ENCODE data around the gene VPS41. TPM values are rescaled to one million over a fixed set of nuclear protein-coding genes. Genes with fewer than 3 reads are reported as not detected.

Gene VPS41
- total RNA-seq, 3 donors from 2014 or later (not counting 1 experiment from before 2014, with no cell fraction given): 67.3 to 81.8 (median 78.9) TPM

DNA sequence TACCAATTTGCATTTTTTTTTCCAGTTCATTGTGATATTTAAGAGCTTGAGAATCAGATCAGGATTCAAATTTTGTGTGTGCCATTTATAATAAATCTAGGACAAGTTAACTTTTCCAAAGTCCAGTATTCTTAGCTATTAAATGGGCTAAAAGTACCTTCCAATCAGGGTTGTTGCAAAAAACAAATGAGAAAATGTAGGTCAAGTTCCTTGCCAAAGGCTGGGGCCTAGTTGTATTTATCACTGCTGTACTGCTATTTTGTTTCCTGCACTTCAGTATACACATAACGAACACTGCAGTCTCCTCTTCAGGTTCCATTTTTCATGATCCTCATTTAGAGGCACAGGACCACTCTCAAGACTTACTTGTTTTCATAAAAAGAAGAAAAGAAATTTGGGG is 7.4 kb upstream of the VPS41 start:
- Mint-ChIP-seq H3K27me3 (ENCODE audit: low read depth in 2 of 2) (peaks cover 11 to 28% of the 10 kb centered on the region in 2 donors), H3K9me3 (no peaks in the 10 kb centered on the region), H3K27ac (no peak overlapping the region), H3K36me3 (no peaks in the 10 kb centered on the region), H3K4me1 (no peaks in the 10 kb centered on the region), H3K4me3 (no peak overlapping the region)
- peaks cover 2% of the 10 kb centered on the region for H3K27me3 ChIP-seq (ENCODE audit: control insufficient read depth, insufficient read depth, low read length)
- intact Hi-C loops (cut with micrococcal nuclease): no loop called here
- H3K27ac ChIP-seq (ENCODE audit: low read length): no peak overlapping the region
- DNase-seq: no peak
- 86% methylated on average over 1 of the region's 1 CpG for WGBS (ENCODE audit: insufficient coverage)
- no peaks in the 10 kb centered on the region for H3K9me3 ChIP-seq (ENCODE audit: control insufficient read depth, insufficient read depth, low read length)
- ATAC-seq: no peak
- H3K36me3 ChIP-seq (ENCODE audit: control insufficient read depth, insufficient read depth, low read length): no peaks in the 10 kb centered on the region
- H3K4me3 ChIP-seq (ENCODE audit: low read length): no peak overlapping the region
- H3K4me1 ChIP-seq (ENCODE audit: control insufficient read depth, insufficient read depth, low read length): no peaks in the 10 kb centered on the region
- TF ChIP-seq, protein P1, sequence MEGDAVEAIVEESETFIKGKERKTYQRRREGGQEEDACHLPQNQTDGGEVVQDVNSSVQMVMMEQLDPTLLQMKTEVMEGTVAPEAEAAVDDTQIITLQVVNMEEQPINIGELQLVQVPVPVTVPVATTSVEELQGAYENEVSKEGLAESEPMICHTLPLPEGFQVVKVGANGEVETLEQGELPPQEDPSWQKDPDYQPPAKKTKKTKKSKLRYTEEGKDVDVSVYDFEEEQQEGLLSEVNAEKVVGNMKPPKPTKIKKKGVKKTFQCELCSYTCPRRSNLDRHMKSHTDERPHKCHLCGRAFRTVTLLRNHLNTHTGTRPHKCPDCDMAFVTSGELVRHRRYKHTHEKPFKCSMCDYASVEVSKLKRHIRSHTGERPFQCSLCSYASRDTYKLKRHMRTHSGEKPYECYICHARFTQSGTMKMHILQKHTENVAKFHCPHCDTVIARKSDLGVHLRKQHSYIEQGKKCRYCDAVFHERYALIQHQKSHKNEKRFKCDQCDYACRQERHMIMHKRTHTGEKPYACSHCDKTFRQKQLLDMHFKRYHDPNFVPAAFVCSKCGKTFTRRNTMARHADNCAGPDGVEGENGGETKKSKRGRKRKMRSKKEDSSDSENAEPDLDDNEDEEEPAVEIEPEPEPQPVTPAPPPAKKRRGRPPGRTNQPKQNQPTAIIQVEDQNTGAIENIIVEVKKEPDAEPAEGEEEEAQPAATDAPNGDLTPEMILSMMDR (IDR thresholded peaks at IDR 0.05): no peak

DNA sequence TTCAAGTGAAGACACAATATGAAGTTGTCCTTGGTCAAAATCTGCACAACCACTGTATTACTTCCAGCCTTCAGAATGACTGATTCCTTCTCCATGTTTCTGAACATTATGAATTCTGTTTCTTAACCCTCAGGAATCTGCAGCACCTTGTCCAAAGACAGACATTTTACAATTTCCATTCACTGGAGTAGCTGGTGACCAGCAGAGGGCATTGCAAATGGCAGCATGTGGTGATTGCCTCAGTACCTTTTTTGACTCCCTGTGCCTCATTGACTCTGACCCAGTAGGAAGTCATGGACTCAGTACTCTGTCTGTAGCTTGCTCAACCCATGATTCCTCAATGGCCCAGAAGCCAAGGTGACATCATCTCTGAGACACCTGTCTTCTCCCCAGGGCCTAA is 879 bp upstream of the VPS41 start:
- no peak overlapping the region for H3K27ac Mint-ChIP-seq
- no peaks in the 10 kb centered on the region for H3K36me3 Mint-ChIP-seq
- H3K27me3 ChIP-seq (ENCODE audit: control insufficient read depth, insufficient read depth, low read length): no peaks in the 10 kb centered on the region
- intact Hi-C loops (cut with micrococcal nuclease): no loop called here
- no peaks in the 10 kb centered on the region for H3K9me3 Mint-ChIP-seq
- no peak overlapping the region for H3K4me3 ChIP-seq (ENCODE audit: low read length)
- peak in 1 of 2 donors; percentile 3 for DNase-seq
- H3K9me3 ChIP-seq (ENCODE audit: control insufficient read depth, insufficient read depth, low read length): no peaks in the 10 kb centered on the region
- H3K4me1 ChIP-seq (ENCODE audit: control insufficient read depth, insufficient read depth, low read length): peaks cover 4% of the 10 kb centered on the region
- H3K36me3 ChIP-seq (ENCODE audit: control insufficient read depth, insufficient read depth, low read length): no peaks in the 10 kb centered on the region
- no peak overlapping the region for H3K27ac ChIP-seq (ENCODE audit: low read length)
- no peak for ATAC-seq
- peaks cover 3 to 27% of the 10 kb centered on the region in 2 donors for H3K27me3 Mint-ChIP-seq (ENCODE audit: low read depth in 2 of 2)
- H3K4me1 Mint-ChIP-seq: peaks cover 20 to 29% of the 10 kb centered on the region in 2 donors
- peak overlapping the region; percentile 95 for H3K4me3 Mint-ChIP-seq
- TF ChIP-seq, protein P1 (IDR thresholded peaks at IDR 0.05): no peak

- ATAC-seq (no peak), DNase-seq (no peak)
- H3K9me3 Mint-ChIP-seq: no peaks in the 10 kb centered on the region
- peaks cover 0 to 16% of the 10 kb centered on the region in 2 donors for H3K27me3 Mint-ChIP-seq (ENCODE audit: low read depth in 2 of 2)
- no peaks in the 10 kb centered on the region for H3K36me3 Mint-ChIP-seq
- H3K36me3 ChIP-seq (ENCODE audit: control insufficient read depth, insufficient read depth, low read length): no peaks in the 10 kb centered on the region
- H3K27ac ChIP-seq (ENCODE audit: low read length): no peak overlapping the region
- peak overlapping the region; percentile 95 for H3K4me3 Mint-ChIP-seq
- TF ChIP-seq, protein P1 (IDR thresholded peaks at IDR 0.05): no peak
- H3K4me3 ChIP-seq (ENCODE audit: low read length): no peak overlapping the region
- H3K4me1 Mint-ChIP-seq: peaks cover 34 to 50% of the 10 kb centered on the region in 2 donors
- no peaks in the 10 kb centered on the region for H3K27me3 ChIP-seq (ENCODE audit: control insufficient read depth, insufficient read depth, low read length)
- peaks cover 4% of the 10 kb centered on the region for H3K4me1 ChIP-seq (ENCODE audit: control insufficient read depth, insufficient read depth, low read length)
- intact Hi-C loops (cut with micrococcal nuclease): no loop called here
- peak overlapping the region in 1 of 2 donors; percentile 86 for H3K27ac Mint-ChIP-seq
- WGBS (ENCODE audit: insufficient coverage): no CpG with 5 or more reads among the region's 1 CpG
- H3K9me3 ChIP-seq (ENCODE audit: control insufficient read depth, insufficient read depth, low read length): no peaks in the 10 kb centered on the region
These were observed 1.2 kb downstream of the VPS41 start for GRCh38 chr7:38907766-38908165.

DNA sequence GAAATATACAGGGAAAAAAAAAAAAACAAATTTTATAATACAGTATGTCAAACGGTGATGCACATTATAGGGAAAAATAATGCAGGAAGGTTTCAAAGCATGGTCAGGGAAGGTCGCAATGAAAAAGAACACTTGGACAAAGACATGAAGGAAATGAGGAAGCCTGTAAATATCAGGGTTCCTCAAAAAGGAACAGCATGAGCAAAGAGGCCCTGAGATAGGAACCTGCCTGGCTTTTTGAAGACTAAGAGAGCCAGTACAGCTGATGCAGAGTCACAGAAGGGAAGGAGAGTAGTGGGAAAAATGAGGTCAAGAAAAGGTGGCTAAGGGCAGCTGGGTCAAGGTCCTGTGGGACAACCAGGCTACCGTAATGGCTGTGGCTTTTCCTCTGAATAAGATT is 1.9 kb downstream of the VPS41 start:
- H3K27me3 ChIP-seq (ENCODE audit: control insufficient read depth, insufficient read depth, low read length): no peaks in the 10 kb centered on the region
- peaks cover 0 to 14% of the 10 kb centered on the region in 2 donors for H3K27me3 Mint-ChIP-seq (ENCODE audit: low read depth in 2 of 2)
- peak overlapping the region; percentile 7 for H3K4me3 Mint-ChIP-seq
- WGBS (ENCODE audit: insufficient coverage): 83% methylated on average over 3 of the region's 3 CpGs
- H3K27ac Mint-ChIP-seq: no peak overlapping the region
- peaks cover 41 to 57% of the 10 kb centered on the region in 2 donors for H3K4me1 Mint-ChIP-seq
- H3K4me3 ChIP-seq (ENCODE audit: low read length): no peak overlapping the region
- H3K4me1 ChIP-seq (ENCODE audit: control insufficient read depth, insufficient read depth, low read length): peaks cover 4% of the 10 kb centered on the region
- no peaks in the 10 kb centered on the region for H3K9me3 Mint-ChIP-seq
- ATAC-seq: no peak
- no peaks in the 10 kb centered on the region for H3K36me3 Mint-ChIP-seq
- H3K27ac ChIP-seq (ENCODE audit: low read length): no peak overlapping the region
- intact Hi-C loops (cut with micrococcal nuclease): no loop called here
- no peak for DNase-seq
- H3K9me3 ChIP-seq (ENCODE audit: control insufficient read depth, insufficient read depth, low read length): no peaks in the 10 kb centered on the region
- H3K36me3 ChIP-seq (ENCODE audit: control insufficient read depth, insufficient read depth, low read length): no peaks in the 10 kb centered on the region
- TF ChIP-seq, protein P1 (IDR thresholded peaks at IDR 0.05): no peak

Measured in natural killer cell (primary cell).